GM19468 (cell line): ENCODE results near the gene ZNHIT1.

Experiments used
- ATAC-seq: cut with Tn5 transposase; IDR thresholded peaks from one replicate; pipeline ENCODE4 v1.9.1; 2021; ENCODE audit warnings: mild to moderate bottlenecking, moderate library complexity, moderate number of reproducible peaks; ENCODE audit not compliant: unreplicated experiment; ENCODE audit errors: extremely low read depth

ZNHIT1 gene

DNA sequence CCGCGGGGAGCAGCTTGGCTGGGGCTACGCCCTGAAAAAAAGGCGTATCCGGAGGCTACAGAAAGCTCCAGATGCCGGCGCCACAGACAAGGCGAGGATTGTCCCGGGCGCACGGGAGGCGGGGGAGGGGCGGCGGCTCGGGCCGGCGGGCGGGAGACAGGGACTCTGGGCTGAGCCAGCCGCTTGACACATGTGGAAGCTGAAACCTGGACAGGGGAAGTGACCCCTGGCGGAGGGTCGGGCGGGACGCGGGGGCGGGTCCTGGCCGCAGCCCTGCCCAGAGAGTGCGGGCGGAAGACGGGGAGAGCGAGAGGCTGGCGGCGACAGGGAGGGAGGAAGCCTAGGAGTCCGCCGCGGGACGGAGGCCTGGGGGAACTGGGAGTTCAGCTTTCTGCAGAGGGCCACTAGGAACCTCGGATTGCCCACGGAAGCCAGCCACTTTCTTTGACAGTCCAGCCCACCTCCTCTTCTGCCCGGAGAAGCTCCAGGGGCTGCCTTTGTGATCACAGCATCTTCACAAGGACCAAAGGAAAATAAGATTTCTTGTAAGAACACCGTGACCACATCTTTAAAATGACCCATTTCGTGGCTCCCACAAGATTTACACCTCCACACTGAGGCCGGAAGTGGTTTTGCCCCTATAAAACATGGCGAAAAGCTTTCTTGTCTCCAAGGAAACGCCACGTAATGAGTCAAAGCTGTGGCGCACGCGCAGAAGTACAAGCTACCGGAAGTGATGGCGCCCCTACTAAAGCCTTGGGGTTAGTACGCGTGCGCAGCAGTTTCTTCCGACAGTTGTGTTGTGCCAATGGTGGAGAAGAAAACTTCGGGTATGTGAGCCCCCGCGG is at the start of gene ZNHIT1, which contains the start of gene PLOD3:
Gene ZNHIT1, plus strand, starts transcription at position 778 of the 848 bp plus-strand sequence. Its CDS starts 31 bp downstream, at position 809.
Gene PLOD3, minus strand, starts transcription at position 194 of the 848 bp plus-strand sequence. CDS start 307 bp downstream, outside the sequence.
- peak; percentile 51 for ATAC-seq

DNA sequence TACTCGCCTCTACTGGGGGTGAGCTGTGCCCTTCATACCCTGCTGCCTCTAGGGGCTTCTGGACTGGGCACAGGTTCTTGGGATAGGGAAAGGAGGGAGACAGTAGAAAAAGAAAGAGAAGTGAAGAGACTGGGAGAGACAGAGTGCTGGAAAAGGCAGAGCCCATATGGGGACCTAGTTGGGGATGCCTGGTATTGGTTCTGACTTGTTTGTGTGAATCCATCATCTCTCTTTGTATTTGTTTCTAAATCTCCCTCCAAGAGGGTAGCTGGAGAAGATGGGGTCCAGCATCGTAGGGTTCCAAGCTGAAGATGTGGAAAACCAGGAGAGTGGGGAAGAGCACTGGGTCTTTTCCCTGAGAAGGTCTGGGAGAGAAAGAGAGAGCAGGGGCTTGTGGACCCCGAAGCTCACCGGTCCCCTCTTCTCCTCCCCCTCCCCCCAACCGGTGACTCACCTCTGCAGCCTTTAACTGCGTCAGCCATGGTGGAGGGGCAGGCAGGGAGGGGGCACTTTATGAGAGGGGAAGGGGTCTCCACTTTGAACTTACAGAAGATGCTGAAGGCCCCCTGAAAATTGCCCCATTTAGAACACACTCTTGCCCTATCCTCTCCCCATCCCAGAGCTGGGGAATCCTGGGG is 49.4 kb upstream of the ZNHIT1 start:
- no peak for ATAC-seq

- ATAC-seq, result no peak
Measured at GRCh38 chr7:101169110-101169837, 48.7 kb upstream of the ZNHIT1 start.

DNA sequence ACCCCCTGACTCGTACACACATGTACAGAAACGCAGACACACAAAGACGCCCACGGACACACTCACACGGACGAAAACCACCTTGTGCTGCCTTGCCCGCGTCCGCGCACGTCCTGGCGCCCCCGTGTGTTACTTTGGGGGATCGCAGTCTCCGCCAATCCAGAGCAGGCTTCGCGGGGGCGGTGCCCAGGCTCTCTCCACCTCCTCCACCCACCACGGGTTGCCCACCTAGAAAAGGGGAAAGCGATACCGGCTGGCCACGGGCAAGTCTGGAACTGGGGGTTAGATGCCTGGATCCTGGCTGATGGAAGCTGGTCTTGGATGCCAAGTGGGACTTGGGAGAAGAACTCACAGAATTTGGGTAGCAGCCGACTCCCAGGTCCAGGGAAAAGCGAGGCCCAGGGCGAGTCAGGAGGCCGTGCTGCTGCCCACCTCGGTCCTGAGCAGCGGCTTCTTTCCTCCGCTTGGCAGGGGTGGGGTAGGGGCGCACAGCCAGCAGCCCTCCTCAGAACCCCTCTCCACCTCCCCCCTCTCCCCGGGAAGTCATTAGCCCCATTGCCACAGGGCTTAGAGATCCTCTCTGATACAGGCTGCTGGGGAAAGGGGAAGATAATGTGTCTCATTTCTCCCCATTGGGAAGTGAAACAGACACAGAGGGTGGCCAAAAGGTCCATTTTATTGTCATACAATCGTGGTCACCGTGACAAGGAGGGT is 48.0 kb upstream of the ZNHIT1 start:
- ATAC-seq, result no peak

- ATAC-seq, result no peak
Measured at GRCh38 chr7:101170617-101171441, 47.1 kb upstream of the ZNHIT1 start.

GRCh38 chr7:101171442-101171837 is 46.5 kb upstream of the ZNHIT1 start:
- no peak for ATAC-seq

GRCh38 chr7:101172005-101172853 is 45.7 kb upstream of the ZNHIT1 start:
- no peak for ATAC-seq

DNA sequence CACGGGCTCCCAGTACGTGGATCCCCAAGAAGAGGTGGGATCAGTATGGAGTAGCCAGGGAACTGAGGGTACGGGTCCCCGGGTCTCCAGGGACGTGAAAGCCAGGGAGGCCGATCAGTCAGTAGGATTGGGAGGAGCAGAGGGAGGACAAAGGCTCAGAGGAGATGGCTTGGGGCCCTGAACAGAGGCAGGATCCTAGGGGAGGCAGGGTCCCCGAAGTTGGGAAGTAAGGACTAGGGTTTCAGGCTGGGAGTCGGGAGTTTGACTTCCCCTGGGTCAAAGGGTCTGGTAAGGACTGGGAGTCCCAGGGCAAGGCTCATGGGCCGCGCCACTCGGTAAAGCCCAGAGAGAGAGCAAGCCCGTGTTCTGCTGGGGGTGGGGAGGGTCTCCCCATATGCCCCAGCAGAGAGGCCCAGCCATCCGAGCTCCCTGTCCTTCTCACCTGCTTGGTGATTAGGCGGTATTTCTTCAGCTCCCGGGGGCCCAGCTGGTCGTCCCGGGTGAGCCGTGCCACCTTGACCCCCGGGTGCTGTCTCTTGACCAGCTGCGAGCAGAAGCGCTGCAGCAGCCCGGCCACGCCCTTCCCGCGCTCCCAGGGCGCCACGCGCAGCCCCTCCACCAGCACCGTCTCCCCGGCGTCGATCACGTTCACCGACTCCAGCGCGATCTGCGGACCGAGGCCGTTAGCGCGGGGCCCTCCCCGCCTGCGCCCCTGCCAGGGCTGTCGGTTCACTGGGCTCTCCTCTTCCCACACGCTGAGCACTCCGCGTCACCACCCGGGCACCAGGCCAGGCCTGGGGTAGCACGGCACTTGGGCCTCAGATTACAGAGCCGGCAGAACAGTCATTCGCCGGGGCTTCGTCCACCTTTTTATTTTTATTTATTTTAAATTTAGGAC is 44.9 kb upstream of the ZNHIT1 start:
- ATAC-seq, result no peak

- no peak for ATAC-seq
Measured at GRCh38 chr7:101173752-101174244, 44.2 kb upstream of the ZNHIT1 start.

- no peak for ATAC-seq
Measured at GRCh38 chr7:101174322-101174854, 43.6 kb upstream of the ZNHIT1 start.

GRCh38 chr7:101175664-101176063 is 42.3 kb upstream of the ZNHIT1 start:
- no peak for ATAC-seq

DNA sequence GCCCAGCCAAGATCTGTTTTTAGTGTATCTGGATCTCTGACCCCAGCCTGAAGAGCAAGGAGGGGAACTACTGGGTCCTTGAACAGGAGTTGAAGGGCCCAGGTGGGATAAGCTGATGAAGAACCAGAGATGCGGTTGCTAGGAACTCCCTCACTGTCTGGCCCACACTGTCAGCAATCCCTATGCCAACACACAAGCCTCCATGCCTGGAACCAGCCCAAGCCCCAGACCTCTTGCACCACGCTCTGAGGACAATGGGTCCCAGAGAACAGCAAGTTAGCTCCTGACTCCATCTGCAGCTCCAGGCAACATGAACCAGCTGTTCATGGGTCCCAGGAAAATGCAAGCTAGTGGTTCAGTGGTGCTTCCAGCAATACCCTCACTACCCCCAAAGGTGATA is 40.3 kb upstream of the ZNHIT1 start:
- no peak for ATAC-seq

GRCh38 chr7:101179117-101179516 is 38.8 kb upstream of the ZNHIT1 start:
- ATAC-seq, result no peak

DNA sequence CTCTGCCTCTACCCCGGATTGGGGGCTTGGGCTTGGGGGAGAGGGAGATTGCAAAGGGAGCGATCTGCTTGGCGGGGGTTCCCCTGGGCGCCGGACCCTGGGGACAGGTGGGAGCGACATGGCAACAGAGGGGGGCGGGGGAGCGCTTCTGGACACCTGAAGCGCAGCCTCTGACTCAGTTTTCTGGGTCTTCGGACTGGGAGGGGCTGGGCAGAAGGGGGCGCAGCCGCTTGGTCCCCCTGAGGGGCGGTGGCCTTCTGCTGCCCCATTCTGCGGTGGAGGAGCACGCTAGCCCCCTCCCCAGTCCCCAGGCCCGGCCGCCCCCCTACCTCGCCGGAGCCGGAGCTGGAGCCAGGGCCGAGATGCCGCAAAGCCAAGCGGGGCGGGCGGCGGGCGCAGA is 38.3 kb upstream of the ZNHIT1 start:
- no peak for ATAC-seq

DNA sequence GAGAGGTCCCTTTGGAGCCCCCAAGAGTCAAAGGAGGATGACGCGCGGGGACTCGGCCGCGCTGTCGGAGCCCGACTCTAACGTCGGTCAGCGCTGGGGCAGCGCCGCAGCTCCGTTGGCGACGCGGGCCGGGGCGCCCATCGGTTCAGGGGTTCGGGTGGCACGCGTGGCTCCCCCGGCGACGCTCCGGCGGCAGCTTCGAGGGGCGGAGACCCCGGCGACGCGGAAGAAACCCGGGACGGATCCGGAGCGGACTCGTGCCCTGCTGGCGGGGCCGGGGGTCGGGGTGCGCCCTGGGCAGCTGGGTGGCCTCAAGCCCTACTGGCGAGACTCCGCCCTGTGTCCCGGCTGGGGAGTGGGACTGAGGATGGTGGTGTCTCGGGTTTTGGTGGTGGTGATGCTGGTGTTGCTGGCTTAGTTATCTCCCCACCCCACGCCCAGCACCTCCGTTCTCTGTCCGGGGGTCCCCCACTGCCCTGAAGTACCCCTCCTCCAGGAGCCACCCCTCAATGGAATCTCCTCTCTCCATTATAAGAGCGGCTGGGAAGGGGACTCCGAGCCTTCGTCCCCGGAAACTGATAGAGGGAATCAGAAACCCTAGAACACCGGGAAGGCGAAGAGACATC is 37.7 kb upstream of the ZNHIT1 start, which contains the start of gene NAT16:
Gene NAT16, minus strand, starts transcription at position 164 of the 626 bp plus-strand sequence. CDS start 5,486 bp downstream, outside the sequence.
- no peak for ATAC-seq

- no peak for ATAC-seq
Measured at GRCh38 chr7:101185258-101185839, 32.6 kb upstream of the ZNHIT1 start.
